ENCODE results near the gene MIPEP. TPM values are rescaled to one million over a fixed set of nuclear protein-coding genes. Genes with fewer than 3 reads are reported as not detected.

Gene MIPEP
- 10.9 TPM for polyA plus RNA-seq (2013)

DNA sequence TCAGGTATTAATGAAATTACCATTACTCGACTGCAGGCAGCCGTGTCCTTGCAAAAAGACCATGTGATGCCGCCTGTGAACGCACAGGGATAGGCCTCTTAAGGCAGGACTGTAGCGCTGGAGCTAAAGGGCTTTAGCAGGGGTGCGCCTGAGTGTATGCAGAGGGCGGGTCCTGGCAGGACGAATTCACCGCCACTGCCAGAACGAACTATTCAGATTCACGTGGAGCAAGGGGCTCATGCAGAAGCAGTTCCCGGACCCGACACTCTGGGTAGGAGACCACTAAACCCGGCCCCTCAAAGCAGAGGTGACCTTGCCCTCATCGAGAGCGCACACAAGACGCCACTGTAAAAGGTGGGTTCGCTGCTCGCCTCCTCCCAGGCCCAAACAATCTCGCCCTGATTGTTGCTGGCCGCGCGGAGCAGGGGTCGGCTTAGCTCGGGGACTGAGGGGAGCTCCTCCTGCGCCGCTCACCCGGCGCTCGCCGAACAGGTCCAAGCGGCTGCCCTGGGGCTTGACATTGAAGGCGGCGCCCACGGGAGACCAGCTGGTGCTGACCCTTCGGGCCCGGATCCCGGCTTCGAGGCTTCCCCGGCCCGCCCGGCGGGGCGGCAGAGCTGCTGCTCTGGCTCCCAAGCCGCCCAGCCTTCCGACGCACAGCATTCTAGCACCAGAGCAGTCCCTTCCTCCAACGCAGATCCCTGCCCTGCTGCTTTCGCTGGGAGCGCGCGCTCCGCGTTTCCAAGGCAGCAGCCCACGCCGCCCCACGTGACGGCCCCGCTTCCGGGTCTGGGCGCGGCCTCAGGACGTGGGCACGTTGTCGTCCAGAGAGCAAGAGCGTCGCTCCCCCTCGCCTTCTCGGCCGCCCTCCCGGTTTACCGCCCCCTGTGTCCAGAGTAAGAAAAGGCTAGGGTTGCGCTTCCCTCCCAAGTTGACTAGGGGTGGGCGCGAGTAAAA lies at the start of gene MIPEP:
TSS of gene MIPEP (minus strand) at position 743 of the 957 bp plus-strand sequence. CDS start at position 663, 80 bp downstream.
- Histone ChIP-seq H3K27me3 (replicated peaks in 2 of 5; ENCODE audit: control insufficient read depth in 4 of 5, insufficient read depth in 5 of 5, low read length in 4 of 5) (no peaks in the 10 kb centered on the region), H3K4me1 (ENCODE audit: control extremely low read depth in 1 of 4, control insufficient read depth in 4 of 4, insufficient read depth in 4 of 4, low read length in 3 of 4) (peaks cover 5 to 20% (median 12%) of the 10 kb centered on the region in 4 experiments), H3K27ac (ENCODE audit: insufficient read depth in 1 of 2, low read depth in 1 of 2, low read length in 2 of 2, poor library complexity in 1 of 2, severe bottlenecking in 2 of 2) (peak within 1 kb of the TSS; percentile 54 to 77), H3K36me3 (ENCODE audit: control insufficient read depth in 4 of 4, insufficient read depth in 4 of 4, low read length in 3 of 4) (peaks cover 3 to 9% (median 6%) of the 10 kb centered on the region in 4 experiments), H3K9me3 (ENCODE audit: control extremely low read depth in 1 of 5, control insufficient read depth in 4 of 5, insufficient read depth in 2 of 5, low read depth in 1 of 5, low read length in 4 of 5) (no peaks in the 10 kb centered on the region), H3K4me3 (ENCODE audit: control insufficient read depth in 1 of 7, extremely low read depth in 1 of 7, insufficient read depth in 4 of 7, low read depth in 2 of 7, low read length in 6 of 7) (peak within 1 kb of the TSS; percentile 75 to 95 (median 87))
- peak; percentile 91 to 94 (median 93) for DNase-seq
- under 1% methylated on average over 73 of the region's 75 CpGs for WGBS (ENCODE audit: insufficient coverage)
- ChIA-PET POLR2A (interaction anchor here (0.6 to 0.7 kb wide), 3 partner anchors 12 to 195 kb away, joined by 3 read pairs; no protein-coding TSS in a partner anchor), CTCF (interaction anchor here (0.9 to 3.2 kb wide), 6 partner anchors 10 to 419 kb away, joined by 3 to 17 read pairs (median 6); no protein-coding TSS in a partner anchor)

DNA sequence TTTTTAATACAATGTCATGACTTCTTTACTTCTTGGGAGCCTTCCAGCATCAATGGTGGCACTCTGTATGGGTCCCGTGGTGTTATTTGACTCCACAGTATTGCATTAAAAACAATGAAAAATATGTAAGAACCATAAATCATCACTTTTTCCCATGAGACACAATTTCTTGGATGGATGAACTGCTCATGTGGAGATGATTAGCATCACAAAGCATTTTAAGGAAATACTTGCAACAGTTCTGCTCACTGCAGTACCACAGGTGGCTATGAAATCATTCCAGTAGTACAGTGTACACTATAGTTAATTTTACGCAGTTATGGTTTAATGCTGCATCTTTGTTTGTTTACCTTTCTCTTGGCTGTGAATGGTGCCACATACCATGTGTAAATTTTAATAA lies 45.3 kb upstream of the MIPEP start:
- no peak overlapping the region for H3K27ac ChIP-seq (ENCODE audit: insufficient read depth in 1 of 2, low read depth in 1 of 2, low read length in 2 of 2, poor library complexity in 1 of 2, severe bottlenecking in 2 of 2)
- no CpG with 5 or more reads among the region's 2 CpGs for whole genome bisulfite sequencing (ENCODE audit: insufficient coverage)
- no peak for DNase-seq
- CTCF ChIA-PET, result no interaction called here
- no peaks in the 10 kb centered on the region for H3K9me3 ChIP-seq (ENCODE audit: control extremely low read depth in 1 of 5, control insufficient read depth in 4 of 5, insufficient read depth in 2 of 5, low read depth in 1 of 5, low read length in 4 of 5)
- H3K4me1 ChIP-seq (ENCODE audit: control extremely low read depth in 1 of 4, control insufficient read depth in 4 of 4, insufficient read depth in 4 of 4, low read length in 3 of 4), result no peaks in the 10 kb centered on the region
- H3K36me3 ChIP-seq (ENCODE audit: control insufficient read depth in 4 of 4, insufficient read depth in 4 of 4, low read length in 3 of 4), result no peaks in the 10 kb centered on the region
- POLR2A ChIA-PET, result no interaction called here
- peaks cover 0 to 2% (median 0%) of the 10 kb centered on the region in 5 experiments for H3K27me3 ChIP-seq (replicated peaks in 2 of 5; ENCODE audit: control insufficient read depth in 4 of 5, insufficient read depth in 5 of 5, low read length in 4 of 5)
- no peak overlapping the region for H3K4me3 ChIP-seq (ENCODE audit: control insufficient read depth in 1 of 7, extremely low read depth in 1 of 7, insufficient read depth in 4 of 7, low read depth in 2 of 7, low read length in 6 of 7)

DNA sequence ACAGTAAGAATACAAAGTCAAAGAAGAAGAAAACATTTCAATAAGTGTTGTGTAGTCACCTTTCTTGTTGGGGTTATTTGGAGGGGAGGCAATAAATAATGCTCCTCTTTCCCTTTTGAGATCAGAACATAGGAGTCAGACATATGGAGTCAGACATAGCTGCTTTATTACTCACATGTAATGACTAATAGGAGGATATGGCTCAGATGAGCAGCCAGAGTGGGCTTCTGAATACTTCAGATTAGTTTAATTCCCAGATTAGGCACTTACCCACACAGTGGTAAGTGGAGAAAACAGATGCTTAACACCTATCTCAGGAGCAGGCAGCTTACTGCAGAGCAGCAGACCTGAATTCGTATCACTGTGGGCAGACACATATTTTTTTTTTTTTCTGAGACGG lies 39.8 kb upstream of the MIPEP start:
- Histone ChIP-seq H3K27ac (ENCODE audit: insufficient read depth in 1 of 2, low read depth in 1 of 2, low read length in 2 of 2, poor library complexity in 1 of 2, severe bottlenecking in 2 of 2) (no peak overlapping the region), H3K4me1 (ENCODE audit: control extremely low read depth in 1 of 4, control insufficient read depth in 4 of 4, insufficient read depth in 4 of 4, low read length in 3 of 4) (no peaks in the 10 kb centered on the region), H3K4me3 (ENCODE audit: control insufficient read depth in 1 of 7, extremely low read depth in 1 of 7, insufficient read depth in 4 of 7, low read depth in 2 of 7, low read length in 6 of 7) (no peak overlapping the region), H3K27me3 (replicated peaks in 2 of 5; ENCODE audit: control insufficient read depth in 4 of 5, insufficient read depth in 5 of 5, low read length in 4 of 5) (peaks cover 0 to 10% (median 2%) of the 10 kb centered on the region in 5 experiments), H3K36me3 (ENCODE audit: control insufficient read depth in 4 of 4, insufficient read depth in 4 of 4, low read length in 3 of 4) (no peaks in the 10 kb centered on the region), H3K9me3 (ENCODE audit: control extremely low read depth in 1 of 5, control insufficient read depth in 4 of 5, insufficient read depth in 2 of 5, low read depth in 1 of 5, low read length in 4 of 5) (no peaks in the 10 kb centered on the region)
- POLR2A ChIA-PET, result no interaction called here
- CTCF ChIA-PET, result interaction anchor here (0.6 kb wide), 1 partner anchor 10 kb away, joined by 4 read pairs; no protein-coding TSS in a partner anchor
- DNase-seq, result no peak
- WGBS (ENCODE audit: insufficient coverage), result 100% methylated on average over 1 of the region's 2 CpGs

GRCh38 chr13:23923031-23923430 lies 33.8 kb upstream of the MIPEP start:
- Histone ChIP-seq H3K27ac (ENCODE audit: insufficient read depth in 1 of 2, low read depth in 1 of 2, low read length in 2 of 2, poor library complexity in 1 of 2, severe bottlenecking in 2 of 2) (no peak overlapping the region), H3K36me3 (ENCODE audit: control insufficient read depth in 4 of 4, insufficient read depth in 4 of 4, low read length in 3 of 4) (no peaks in the 10 kb centered on the region), H3K4me3 (ENCODE audit: control insufficient read depth in 1 of 7, extremely low read depth in 1 of 7, insufficient read depth in 4 of 7, low read depth in 2 of 7, low read length in 6 of 7) (no peak overlapping the region), H3K9me3 (ENCODE audit: control extremely low read depth in 1 of 5, control insufficient read depth in 4 of 5, insufficient read depth in 2 of 5, low read depth in 1 of 5, low read length in 4 of 5) (no peaks in the 10 kb centered on the region), H3K4me1 (ENCODE audit: control extremely low read depth in 1 of 4, control insufficient read depth in 4 of 4, insufficient read depth in 4 of 4, low read length in 3 of 4) (peaks cover 0 to 5% (median 0%) of the 10 kb centered on the region in 4 experiments), H3K27me3 (replicated peaks in 2 of 5; ENCODE audit: control insufficient read depth in 4 of 5, insufficient read depth in 5 of 5, low read length in 4 of 5) (peaks cover 0 to 4% (median 0%) of the 10 kb centered on the region in 5 experiments)
- no CpG with 5 or more reads among the region's 1 CpG for WGBS (ENCODE audit: insufficient coverage)
- POLR2A ChIA-PET, result no interaction called here
- CTCF ChIA-PET, result no interaction called here
- DNase-seq, result no peak

DNA sequence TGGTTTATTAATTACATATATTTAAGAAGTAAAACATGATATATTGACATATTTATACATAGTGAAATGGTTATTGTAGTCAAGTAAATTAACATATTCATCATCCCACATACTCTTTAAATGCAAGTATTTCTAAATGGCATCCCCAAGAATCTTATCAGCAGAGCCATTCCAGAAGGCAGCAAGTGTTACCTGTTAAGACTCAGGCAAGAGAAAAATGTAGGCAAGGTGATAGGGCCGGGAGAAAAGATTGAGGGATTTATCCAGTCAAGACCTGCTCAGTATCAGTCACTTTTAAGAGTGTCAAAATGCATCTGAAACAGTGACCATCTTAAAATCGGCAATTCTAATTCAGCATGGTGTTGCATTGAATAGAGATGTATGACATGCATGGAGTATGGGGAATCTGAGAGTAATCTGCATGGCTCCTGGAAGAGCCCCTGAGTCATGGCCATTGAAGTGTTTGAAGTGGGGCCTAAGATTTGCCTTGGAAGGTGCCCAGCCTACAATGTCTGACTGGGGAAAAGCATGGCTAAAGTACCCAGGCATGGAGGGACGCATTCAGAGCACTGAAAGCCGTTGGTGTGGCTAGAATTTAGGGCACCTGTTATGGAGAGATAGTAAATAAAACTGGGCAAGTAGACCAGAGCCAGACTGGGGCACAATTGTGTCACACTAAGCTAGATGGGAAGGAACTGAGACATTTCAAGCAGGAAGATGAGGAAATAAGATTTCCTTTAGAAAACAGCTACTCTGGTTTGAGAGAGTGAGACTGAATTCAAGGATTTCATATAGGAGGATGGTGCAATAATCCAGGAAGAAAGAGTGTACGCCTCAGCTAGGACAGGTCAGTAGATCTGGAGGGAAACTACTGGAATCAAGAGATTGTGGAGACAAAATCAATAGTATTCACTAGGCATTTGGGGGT lies 33.1 kb upstream of the MIPEP start:
- WGBS (ENCODE audit: insufficient coverage), result 78% methylated on average over 5 of the region's 5 CpGs

GRCh38 chr13:23921451-23921888 lies 32.3 kb upstream of the MIPEP start:
- ChIA-PET POLR2A (no interaction called here), CTCF (interaction anchor here (0.9 to 1.5 kb wide), 2 partner anchors 11 to 36 kb away, joined by 3 read pairs; no protein-coding TSS in a partner anchor)
- no peaks in the 10 kb centered on the region for H3K36me3 ChIP-seq (ENCODE audit: control insufficient read depth in 4 of 4, insufficient read depth in 4 of 4, low read length in 3 of 4)
- H3K9me3 ChIP-seq (ENCODE audit: control extremely low read depth in 1 of 5, control insufficient read depth in 4 of 5, insufficient read depth in 2 of 5, low read depth in 1 of 5, low read length in 4 of 5), result no peaks in the 10 kb centered on the region
- H3K27me3 ChIP-seq (replicated peaks in 2 of 5; ENCODE audit: control insufficient read depth in 4 of 5, insufficient read depth in 5 of 5, low read length in 4 of 5), result peaks cover 0 to 4% (median 0%) of the 10 kb centered on the region in 5 experiments
- peak; percentile 18 to 52 (median 46) for DNase-seq
- no peak overlapping the region for H3K27ac ChIP-seq (ENCODE audit: insufficient read depth in 1 of 2, low read depth in 1 of 2, low read length in 2 of 2, poor library complexity in 1 of 2, severe bottlenecking in 2 of 2)
- no peak overlapping the region for H3K4me3 ChIP-seq (ENCODE audit: control insufficient read depth in 1 of 7, extremely low read depth in 1 of 7, insufficient read depth in 4 of 7, low read depth in 2 of 7, low read length in 6 of 7)
- WGBS (ENCODE audit: insufficient coverage), result 80% methylated on average over 1 of the region's 2 CpGs
- H3K4me1 ChIP-seq (ENCODE audit: control extremely low read depth in 1 of 4, control insufficient read depth in 4 of 4, insufficient read depth in 4 of 4, low read length in 3 of 4), result peaks cover 0 to 5% (median 0%) of the 10 kb centered on the region in 4 experiments

More for the DNA sequence above, 33.1 kb upstream of the MIPEP start:
- Histone ChIP-seq H3K4me1 (ENCODE audit: control extremely low read depth in 1 of 4, control insufficient read depth in 4 of 4, insufficient read depth in 4 of 4, low read length in 3 of 4) (peaks cover 0 to 5% (median 0%) of the 10 kb centered on the region in 4 experiments), H3K4me3 (ENCODE audit: control insufficient read depth in 1 of 7, extremely low read depth in 1 of 7, insufficient read depth in 4 of 7, low read depth in 2 of 7, low read length in 6 of 7) (no peak overlapping the region), H3K9me3 (ENCODE audit: control extremely low read depth in 1 of 5, control insufficient read depth in 4 of 5, insufficient read depth in 2 of 5, low read depth in 1 of 5, low read length in 4 of 5) (no peaks in the 10 kb centered on the region), H3K36me3 (ENCODE audit: control insufficient read depth in 4 of 4, insufficient read depth in 4 of 4, low read length in 3 of 4) (no peaks in the 10 kb centered on the region), H3K27ac (ENCODE audit: insufficient read depth in 1 of 2, low read depth in 1 of 2, low read length in 2 of 2, poor library complexity in 1 of 2, severe bottlenecking in 2 of 2) (no peak overlapping the region), H3K27me3 (replicated peaks in 2 of 5; ENCODE audit: control insufficient read depth in 4 of 5, insufficient read depth in 5 of 5, low read length in 4 of 5) (peaks cover 0 to 4% (median 0%) of the 10 kb centered on the region in 5 experiments)
- DNase-seq, result no peak
- ChIA-PET POLR2A (no interaction called here), CTCF (interaction anchor here (0.9 to 1.5 kb wide), 2 partner anchors 10 to 35 kb away, joined by 3 read pairs; no protein-coding TSS in a partner anchor)
